Liver (tissue), 3 donors: Measurements from ENCODE around the gene FAM234B.

Experiments
- CTCF ChIP-seq: fragments of 150-350 bp; IDR thresholded peaks from 2 replicates; pipeline ENCODE4 v1.5.1; 2017; ENCODE audit warnings: improper control_type of control experiment, low read depth, low read length; ENCODE audit not compliant: missing input control
- EGR1 ChIP-seq, 2 donors: IDR thresholded peaks; 2 replicates each; pipeline ENCODE4 v1.6.1; 2016 to 2018; ENCODE audit warnings: antibody characterized with exemption in 2 of 2, low read depth in 2 of 2
- GABPA ChIP-seq, 2 donors: IDR thresholded peaks in 1 of 2; conservative IDR thresholded peaks in 1 of 2; 2 replicates each; pipeline ENCODE4 v1.6.1; 2016; ENCODE audit warnings: antibody characterized with exemption in 2 of 2, mild to moderate bottlenecking in 1 of 2, moderate library complexity in 1 of 2
- MAX ChIP-seq: IDR thresholded peaks from 2 replicates; pipeline ENCODE4 v1.6.1; 2016; ENCODE audit warnings: antibody characterized with exemption
- RAD21 ChIP-seq, 2 donors: IDR thresholded peaks; 2 replicates each; pipeline ENCODE4 v1.6.1; 2016; ENCODE audit warnings: antibody characterized with exemption in 2 of 2, mild to moderate bottlenecking in 2 of 2
- REST ChIP-seq: IDR thresholded peaks from 2 replicates; pipeline ENCODE4 v1.6.1; 2016; ENCODE audit warnings: antibody characterized with exemption, mild to moderate bottlenecking
- RXRA ChIP-seq, 2 donors: IDR thresholded peaks; 2 replicates each; pipeline ENCODE4 v1.6.1; 2017 to 2018; ENCODE audit warnings: antibody characterized with exemption in 2 of 2, mild to moderate bottlenecking in 1 of 2
- SP1 ChIP-seq: IDR thresholded peaks from 2 replicates; pipeline ENCODE4 v1.6.1; 2018; ENCODE audit warnings: antibody characterized with exemption, mild to moderate bottlenecking
- TAF1 ChIP-seq: conservative IDR thresholded peaks from 2 replicates; pipeline ENCODE4 v1.6.1; 2016; ENCODE audit warnings: antibody characterized with exemption, mild to moderate bottlenecking
- YY1 ChIP-seq: IDR thresholded peaks from 2 replicates; pipeline ENCODE4 v1.6.1; 2016; ENCODE audit warnings: antibody characterized with exemption, mild to moderate bottlenecking
- ZBTB33 ChIP-seq: IDR thresholded peaks from 2 replicates; pipeline ENCODE4 v1.6.1; 2016; ENCODE audit warnings: antibody characterized with exemption
- donor health status: healthy.
- donor health status: healthy.

- TF ChIP-seq YY1 (no peak), CTCF (no peak), SP1 (no peak), REST (no peak), EGR1 (IDR thresholded peaks at IDR 0.05; ENCODE audit: low read depth in 2 of 2) (no peak), RAD21 (IDR thresholded peaks at IDR 0.05) (no peak), MAX (no peak), TAF1 (no peak), GABPA (IDR thresholded peaks at IDR 0.05 in 1 of 2, conservative IDR thresholded peaks at IDR 0.05 in 1 of 2) (no peak), RXRA (IDR thresholded peaks at IDR 0.05) (peak in 1 of 2 donors; percentile 11), ZBTB33 (no peak)
Observed at GRCh38 chr12:13046964-13047363, 2.8 kb downstream of the FAM234B start.
